HEK293 (cell line): Measurements from ENCODE around the gene GALNTL6.

Source experiments
- CTCF ChIA-PET: fragments of 350-600 bp; formaldehyde crosslinking; extraction: SDS; loops from one replicate; lab custom pipeline; 2021; ENCODE audit warnings: antibody characterized with exemption; lab: Yijun Ruan, JAX
- POLR2A ChIA-PET: fragments of 300-600 bp; formaldehyde crosslinking; extraction: SDS; loops from one replicate; lab custom pipeline; 2020; ENCODE audit warnings: antibody characterized with exemption, inconsistent platforms; lab: Yijun Ruan, JAX
- H3K27ac ChIP-seq: fragments of 200-500 bp; sonication (Bioruptor generic); 2 replicates; pipeline ENCODE4 v1.5.1; 2014; ENCODE audit warnings: low read depth, low read length, control low read depth, inconsistent platforms; ENCODE audit errors: extremely low read depth
- H3K36me3 ChIP-seq, 2 experiments: fragments of 200-500 bp in 1 of 2; sonication (Bioruptor generic) in 1 of 2; 1 replicate in 1 of 2; 2 replicates in 1 of 2; pipeline ENCODE4 v1.5.1; 2014 to 2017; ENCODE audit warnings: inconsistent platforms in 2 of 2, low read length in 2 of 2; ENCODE audit not compliant: control insufficient read depth in 2 of 2, insufficient read depth in 1 of 2
- H3K4me1 ChIP-seq: fragments of 200-500 bp; sonication (Bioruptor generic); 2 replicates; pipeline ENCODE4 v1.5.1; 2014; ENCODE audit warnings: mild to moderate bottlenecking, low read length, inconsistent platforms; ENCODE audit not compliant: control insufficient read depth, insufficient read depth
- H3K4me3 ChIP-seq: 2 replicates; pipeline ENCODE4 v1.5.1; 2011; ENCODE audit warnings: low read depth, mild to moderate bottlenecking, control low read depth, low read length, moderate library complexity
- H3K9me3 ChIP-seq: fragments of 200-500 bp; sonication (Bioruptor generic); 2 replicates; pipeline ENCODE4 v1.5.1; 2014; ENCODE audit warnings: low read depth, low read length, inconsistent platforms; ENCODE audit not compliant: control insufficient read depth, insufficient read depth
- AEBP2 ChIP-seq: fragments of 450-650 bp; formaldehyde crosslinking; IDR thresholded peaks from 2 replicates; pipeline ENCODE4 v1.5.1; 2016; ENCODE audit warnings: missing biosample characterization, missing genetic modification characterization, borderline replicate concordance
- BCL11A ChIP-seq: fragments of 450-650 bp; formaldehyde crosslinking; IDR thresholded peaks from 2 replicates; pipeline ENCODE4 v1.5.1; 2016; ENCODE audit warnings: low read depth, missing biosample characterization, missing genetic modification characterization
- EGR2 ChIP-seq: fragments of 450-650 bp; formaldehyde crosslinking; IDR thresholded peaks from 2 replicates; pipeline ENCODE4 v1.5.1; 2016; ENCODE audit warnings: low read depth, missing biosample characterization, missing genetic modification characterization
- HIC1 ChIP-seq: fragments of 450-650 bp; formaldehyde crosslinking; IDR thresholded peaks from 2 replicates; pipeline ENCODE4 v1.5.1; 2016; ENCODE audit warnings: missing biosample characterization, missing genetic modification characterization
- INSM2 ChIP-seq: fragments of 450-650 bp; formaldehyde crosslinking; IDR thresholded peaks from 2 replicates; pipeline ENCODE4 v1.5.1; 2016; ENCODE audit warnings: missing biosample characterization, missing genetic modification characterization
- KLF1 ChIP-seq: fragments of 450-650 bp; formaldehyde crosslinking; IDR thresholded peaks from 2 replicates; pipeline ENCODE4 v1.5.1; 2016; ENCODE audit warnings: missing biosample characterization, missing genetic modification characterization
- KLF8 ChIP-seq: fragments of 450-650 bp; formaldehyde crosslinking; IDR thresholded peaks from 2 replicates; pipeline ENCODE4 v1.5.1; 2016; ENCODE audit warnings: missing biosample characterization, missing genetic modification characterization
- MYNN ChIP-seq: fragments of 450-650 bp; formaldehyde crosslinking; IDR thresholded peaks from 2 replicates; pipeline ENCODE4 v1.5.1; 2016; ENCODE audit warnings: missing biosample characterization, missing genetic modification characterization, borderline replicate concordance
- OVOL3 ChIP-seq: fragments of 450-650 bp; formaldehyde crosslinking; IDR thresholded peaks from 2 replicates; pipeline ENCODE4 v1.5.1; 2016; ENCODE audit warnings: missing biosample characterization, missing genetic modification characterization
- SCRT2 ChIP-seq: fragments of 450-650 bp; formaldehyde crosslinking; IDR thresholded peaks from 2 replicates; pipeline ENCODE4 v1.5.1; 2016; ENCODE audit warnings: missing biosample characterization, missing genetic modification characterization
- WT1 ChIP-seq: fragments of 450-650 bp; formaldehyde crosslinking; IDR thresholded peaks from 2 replicates; pipeline ENCODE4 v1.5.1; 2016; ENCODE audit warnings: missing biosample characterization, missing genetic modification characterization
- ZBTB20 ChIP-seq: fragments of 450-650 bp; formaldehyde crosslinking; IDR thresholded peaks from 2 replicates; pipeline ENCODE4 v1.5.1; 2016; ENCODE audit warnings: missing biosample characterization, missing genetic modification characterization
- ZNF133 ChIP-seq: fragments of 450-650 bp; formaldehyde crosslinking; IDR thresholded peaks from 2 replicates; pipeline ENCODE4 v1.5.1; 2016; ENCODE audit warnings: missing biosample characterization, missing genetic modification characterization
- ZNF138 ChIP-seq: fragments of 450-650 bp; formaldehyde crosslinking; IDR thresholded peaks from 2 replicates; pipeline ENCODE4 v1.5.1; 2016; ENCODE audit warnings: missing biosample characterization, missing genetic modification characterization, borderline replicate concordance
- ZNF362 ChIP-seq: fragments of 450-650 bp; formaldehyde crosslinking; IDR thresholded peaks from 2 replicates; pipeline ENCODE4 v1.5.1; 2016; ENCODE audit warnings: missing biosample characterization, missing genetic modification characterization
- ZNF37A ChIP-seq: fragments of 450-650 bp; IDR thresholded peaks from 2 replicates; pipeline ENCODE4 v1.5.1; 2018; ENCODE audit warnings: missing biosample characterization, missing genetic modification characterization
- ZNF513 ChIP-seq: fragments of 450-650 bp; IDR thresholded peaks from 2 replicates; pipeline ENCODE4 v1.5.1; 2018; ENCODE audit warnings: missing biosample characterization, missing genetic modification characterization
- ZNF530 ChIP-seq: fragments of 450-650 bp; formaldehyde crosslinking; IDR thresholded peaks from 2 replicates; pipeline ENCODE4 v1.5.1; 2016; ENCODE audit warnings: low read depth, missing biosample characterization, missing genetic modification characterization
- ZNF571 ChIP-seq: fragments of 450-650 bp; formaldehyde crosslinking; IDR thresholded peaks from 2 replicates; pipeline ENCODE4 v1.5.0; 2017; ENCODE audit warnings: missing biosample characterization, missing genetic modification characterization
- ZNF610 ChIP-seq: fragments of 450-650 bp; formaldehyde crosslinking; IDR thresholded peaks from 2 replicates; pipeline ENCODE4 v1.5.1; 2016; ENCODE audit warnings: missing biosample characterization, missing genetic modification characterization, borderline replicate concordance
- ZNF621 ChIP-seq: fragments of 450-650 bp; formaldehyde crosslinking; IDR thresholded peaks from 2 replicates; pipeline ENCODE4 v1.5.1; 2017; ENCODE audit warnings: missing biosample characterization, missing genetic modification characterization
- ZNF664 ChIP-seq: fragments of 450-650 bp; formaldehyde crosslinking; IDR thresholded peaks from 2 replicates; pipeline ENCODE4 v1.5.1; 2016; ENCODE audit warnings: missing biosample characterization, missing genetic modification characterization
- ZNF76 ChIP-seq: fragments of 450-650 bp; formaldehyde crosslinking; IDR thresholded peaks from 2 replicates; pipeline ENCODE4; 2016; ENCODE audit warnings: low read depth, missing biosample characterization, missing genetic modification characterization, borderline replicate concordance
- ZXDB ChIP-seq: fragments of 450-650 bp; formaldehyde crosslinking; IDR thresholded peaks from 2 replicates; pipeline ENCODE4 v1.5.1; 2016; ENCODE audit warnings: missing biosample characterization, missing genetic modification characterization

The GALNTL6 gene

GRCh38 chr4:172042714-172043114 lies 229.5 kb downstream of the GALNTL6 start:
- CTCF ChIA-PET = interaction anchor here (0.8 kb wide), 1 partner anchor 8 kb away, joined by 3 read pairs; no protein-coding TSS in a partner anchor
- H3K27ac ChIP-seq = no peak overlapping the region
- H3K4me1 ChIP-seq = peaks cover 2% of the 10 kb centered on the region; the same call in 1 of the 2 replicates
- H3K4me3 ChIP-seq = no peak overlapping the region
- H3K9me3 ChIP-seq = no peaks in the 10 kb centered on the region
- H3K36me3 ChIP-seq = no peaks in the 10 kb centered on the region
- TF ChIP-seq ZXDB (tag by site-specific recombination) (no peak), KLF1 (tag by site-specific recombination) (no peak), ZNF362 (tag by site-specific recombination) (0 out of 2 replicates have a peak, but pooled peaks have one; percentile 29), HIC1 (no peak), KLF8 (0 out of 2 replicates have a peak, but pooled peaks have one; percentile 29)
- TF ChIP-seq, all 188 proteins: peak for 2
- POLR2A ChIA-PET = no interaction called here

- Histone ChIP-seq H3K27ac (no peak overlapping the region), H3K4me3 (no peak overlapping the region), H3K36me3 (no peaks in the 10 kb centered on the region), H3K9me3 (no peaks in the 10 kb centered on the region), H3K4me1 (peaks cover 2% of the 10 kb centered on the region; the same call in 1 of the 2 replicates)
- ChIA-PET POLR2A (no interaction called here), CTCF (no interaction called here)
- TF ChIP-seq OVOL3 (no peak), ZBTB20 (tag by site-specific recombination) (no peak), ZNF362 (tag by site-specific recombination) (no peak), MYNN (tag by site-specific recombination) (no peak), ZNF621 (tag by site-specific recombination) (no peak), AEBP2 (tag by site-specific recombination) (no peak), BCL11A (no peak)
These were observed 232.8 kb downstream of the GALNTL6 start for GRCh38 chr4:172045981-172046380.

GRCh38 chr4:172048666-172049065 lies 235.5 kb downstream of the GALNTL6 start:
- ChIA-PET POLR2A (no interaction called here), CTCF (no interaction called here)
- TF ChIP-seq EGR2 (tag by site-specific recombination) = no peak
- no peak for TF ChIP-seq ZNF76 (tag by site-specific recombination)
- no peak for TF ChIP-seq SCRT2 (tag by site-specific recombination)
- TF ChIP-seq ZNF138 (tag by site-specific recombination) = no peak
- no peak for TF ChIP-seq ZNF571 (tag by site-specific recombination)
- no peak for TF ChIP-seq WT1
- no peak for TF ChIP-seq ZNF513
- TF ChIP-seq ZNF610 = no peak
- no peak for TF ChIP-seq ZNF37A (tag by site-specific recombination)
- no peak for TF ChIP-seq ZNF133
- no peak for TF ChIP-seq ZNF530 (tag by site-specific recombination)
- TF ChIP-seq INSM2 = no peak
- TF ChIP-seq ZNF664 (tag by site-specific recombination) = no peak

More at GRCh38 chr4:172048666-172049065, 235.5 kb downstream of the GALNTL6 start:
- Histone ChIP-seq H3K4me3 (no peak overlapping the region), H3K36me3 (no peaks in the 10 kb centered on the region), H3K4me1 (no peaks in the 10 kb centered on the region), H3K27ac (no peak overlapping the region), H3K9me3 (no peaks in the 10 kb centered on the region)
